HG03196 (cell line): ENCODE data around the gene NTNG1.
"Not testable (repeated sequence)": the region's sequence is repeated elsewhere in the genome, so short reads cannot be mapped to it uniquely, and the experiment has no call there.

Source experiments
- ATAC-seq: cut with Tn5 transposase; IDR thresholded peaks from one replicate; pipeline ENCODE4 v1.9.1; 2021; ENCODE audit not compliant: unreplicated experiment

Gene NTNG1

DNA sequence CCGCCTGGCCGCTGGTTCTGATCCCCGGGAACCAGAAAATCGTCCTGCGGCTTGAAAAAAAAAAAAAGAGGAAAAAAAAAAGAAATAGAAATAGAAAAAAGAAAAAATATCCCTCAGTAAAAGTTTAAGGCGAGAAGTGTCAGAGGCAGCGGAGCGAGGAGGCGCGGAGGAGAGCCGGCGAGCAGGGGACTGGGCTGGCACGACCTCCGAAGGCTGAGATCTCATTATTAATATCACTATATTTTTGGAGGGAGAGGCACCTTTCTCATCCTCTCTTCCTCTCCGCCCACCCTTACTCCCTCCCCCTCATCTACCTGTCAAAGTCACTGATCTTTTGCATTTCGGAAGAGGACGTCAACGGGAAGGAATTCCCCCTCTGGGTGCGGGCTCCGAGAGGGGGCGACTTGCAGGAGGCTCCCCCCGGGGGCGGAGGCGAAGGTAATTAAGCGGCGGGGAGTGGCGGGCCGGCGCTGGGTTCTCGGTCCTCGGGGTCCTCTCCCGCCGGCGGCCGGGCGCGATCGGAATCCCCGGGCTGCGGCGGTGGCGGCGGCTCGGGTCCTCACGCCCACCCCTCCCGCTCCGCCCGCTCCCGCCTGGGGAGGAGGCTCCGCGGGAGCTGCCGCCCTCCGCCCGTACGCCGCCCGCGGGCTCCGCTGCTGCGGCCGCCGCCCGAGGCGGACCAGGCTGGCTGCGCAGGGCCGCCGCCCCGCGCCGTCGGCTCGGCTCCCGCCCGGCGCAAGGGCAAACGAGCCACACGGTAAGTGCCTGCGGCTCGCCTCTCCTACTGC is at the start of gene NTNG1:
NTNG1 (plus strand) TSS at position 337 of the 788 bp plus-strand sequence.
- no peak for ATAC-seq

DNA sequence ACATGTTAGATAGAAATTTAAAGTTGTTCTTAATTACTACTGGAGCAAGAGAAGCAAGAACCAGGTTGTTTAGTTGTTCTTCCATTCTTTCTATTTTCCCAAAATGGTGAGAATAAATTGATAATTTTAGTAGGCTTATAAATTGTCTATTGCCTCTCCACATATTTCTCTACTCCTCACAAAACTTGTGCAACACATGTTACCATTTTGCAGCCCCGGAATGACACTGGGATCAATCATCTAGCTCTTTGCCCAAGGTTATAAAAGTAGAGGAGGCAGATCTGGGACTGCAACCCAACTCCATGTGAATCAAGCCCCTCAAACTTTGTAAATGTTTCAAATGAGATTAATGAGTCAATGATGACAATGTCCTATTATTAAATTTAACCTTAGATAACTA is 49.4 kb upstream of the NTNG1 start:
- ATAC-seq: no peak

DNA sequence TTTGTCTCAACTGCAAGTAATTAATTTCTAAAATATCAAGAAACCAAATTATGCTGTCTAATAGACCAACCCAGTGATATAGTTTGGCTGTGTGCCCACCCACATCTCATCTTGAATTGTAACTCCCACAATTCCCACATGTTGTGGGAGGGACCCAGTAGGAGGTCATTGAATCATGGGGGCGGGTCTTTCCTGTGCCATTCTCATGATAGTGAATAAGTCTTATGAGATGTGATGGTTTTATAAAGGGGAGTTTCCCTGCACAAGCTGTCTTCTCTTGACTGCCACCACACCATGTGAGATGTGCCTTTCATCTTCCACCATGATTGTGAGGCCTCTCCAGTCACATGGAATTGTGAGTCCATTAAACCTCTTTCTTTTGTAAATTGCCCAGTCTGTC is 47.4 kb upstream of the NTNG1 start:
- ATAC-seq: not testable (repeated sequence)

DNA sequence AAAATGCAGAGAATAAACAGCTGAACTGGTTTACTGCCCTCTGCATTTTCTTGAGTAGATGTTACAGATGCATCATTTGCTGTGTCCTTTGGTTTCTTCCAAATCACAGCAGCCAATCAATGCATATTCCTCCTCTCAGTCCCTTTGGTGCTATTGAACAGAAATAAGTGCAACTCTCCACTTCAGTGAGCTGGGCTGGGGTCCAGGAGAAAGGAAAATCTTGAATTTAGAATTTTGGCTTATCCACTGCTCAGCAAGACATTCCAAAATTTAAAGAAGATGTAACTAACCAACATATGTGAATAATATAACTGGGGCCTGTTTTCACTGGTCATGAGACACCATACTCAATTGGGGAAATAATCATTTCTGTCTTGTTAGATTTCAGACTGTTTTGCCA is 45.2 kb upstream of the NTNG1 start:
- no peak for ATAC-seq

DNA sequence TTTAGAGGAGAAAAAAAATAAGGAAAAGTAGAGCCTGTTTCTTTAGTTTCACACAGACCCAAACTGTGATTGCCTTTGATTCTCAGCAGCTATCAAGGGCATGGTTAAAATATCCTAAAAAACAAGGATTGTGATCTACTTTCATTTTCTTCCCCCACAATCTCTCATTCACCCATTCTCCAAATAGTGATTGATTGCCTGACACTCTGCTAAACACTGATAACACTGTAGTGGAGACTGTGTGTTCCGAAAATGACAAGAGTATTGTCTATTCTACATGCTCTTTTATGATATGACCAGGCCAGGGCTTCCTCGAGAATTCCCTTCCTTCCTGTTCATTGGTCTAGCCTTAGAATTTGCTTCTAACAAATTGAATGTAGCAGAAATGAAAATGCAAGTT is 44.1 kb upstream of the NTNG1 start:
- no peak for ATAC-seq

- no peak for ATAC-seq
These were observed 41.9 kb upstream of the NTNG1 start for GRCh38 chr1:107098961-107099360.

DNA sequence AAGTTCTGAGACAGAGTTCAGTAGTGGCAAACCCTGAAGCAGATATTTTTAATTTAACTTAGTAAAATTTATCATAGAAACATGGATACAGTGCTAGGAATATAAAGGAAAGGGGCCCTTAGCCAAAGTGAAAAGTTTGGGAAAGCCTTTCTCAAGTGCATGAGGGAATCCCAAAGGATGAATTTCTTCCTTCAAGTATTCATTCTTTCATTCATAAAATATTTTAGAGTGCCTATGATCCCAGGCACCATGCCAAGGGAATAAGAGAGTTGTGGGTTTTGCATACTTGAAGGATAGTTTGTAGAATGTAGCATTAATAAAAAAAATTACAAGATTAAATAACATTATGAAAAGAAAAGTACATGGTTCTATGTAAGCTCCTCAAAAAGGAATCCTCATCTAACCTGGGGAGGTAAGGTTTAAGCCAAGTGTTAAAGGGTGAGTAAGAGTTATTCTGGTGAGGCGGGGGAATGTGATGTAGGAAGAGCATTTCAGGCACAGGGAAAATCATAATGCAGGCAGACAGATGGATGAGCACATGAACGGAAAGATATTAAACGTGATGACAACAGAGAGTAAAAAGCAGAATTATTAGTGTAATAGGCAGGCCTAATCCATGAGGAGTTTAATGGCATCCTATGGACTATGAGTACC is 40.4 kb upstream of the NTNG1 start:
- no peak for ATAC-seq

- no peak for ATAC-seq
These were observed 34.9 kb upstream of the NTNG1 start for GRCh38 chr1:107105914-107106313.

- ATAC-seq: no peak
These were observed 30.5 kb upstream of the NTNG1 start for GRCh38 chr1:107110326-107110725.

GRCh38 chr1:107116306-107116790 is 24.5 kb upstream of the NTNG1 start:
- no peak for ATAC-seq

- no peak for ATAC-seq
These were observed 18.6 kb upstream of the NTNG1 start for GRCh38 chr1:107122225-107122624.

DNA sequence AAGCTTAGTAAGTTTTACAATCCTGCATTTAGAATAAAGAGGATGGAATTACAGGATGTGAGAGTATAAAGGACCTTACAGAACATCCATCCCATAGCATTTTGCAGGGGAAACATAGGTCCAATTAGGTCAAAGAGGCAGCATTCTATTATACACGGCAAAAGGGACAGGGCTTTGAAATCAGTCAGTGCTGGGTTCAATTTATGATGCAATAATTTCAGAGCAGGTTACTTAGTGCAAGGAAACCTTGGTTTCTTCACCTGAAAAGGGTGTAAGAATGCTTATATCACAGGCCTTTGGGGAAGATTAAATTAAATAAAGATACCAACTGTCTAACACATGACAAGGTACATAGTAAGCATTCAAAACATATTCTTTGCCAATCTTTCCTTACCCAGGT is 17.1 kb upstream of the NTNG1 start:
- no peak for ATAC-seq

- ATAC-seq: no peak
These were observed 16.1 kb upstream of the NTNG1 start for GRCh38 chr1:107124694-107125093.

DNA sequence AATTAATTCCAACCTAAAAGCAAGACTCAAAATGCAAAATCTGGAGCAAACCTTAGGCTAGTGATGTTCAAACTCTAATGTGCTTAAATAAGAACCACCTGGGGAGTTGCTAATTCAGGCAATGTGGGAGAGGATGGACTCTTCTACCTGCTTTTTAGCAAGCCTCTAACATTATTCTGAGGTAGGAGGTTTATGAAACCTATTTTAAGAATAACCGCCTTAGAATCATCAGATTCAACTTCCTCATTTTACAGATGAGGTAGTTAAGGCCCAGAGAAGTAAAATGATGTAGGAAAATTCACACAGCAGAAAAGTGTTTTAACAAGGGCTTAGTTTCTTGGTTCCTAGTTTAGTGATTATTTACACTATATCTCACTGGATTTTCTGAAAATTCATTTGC is 8.6 kb upstream of the NTNG1 start:
- ATAC-seq: no peak

- no peak for ATAC-seq
These were observed 8.1 kb upstream of the NTNG1 start for GRCh38 chr1:107132780-107133179.

DNA sequence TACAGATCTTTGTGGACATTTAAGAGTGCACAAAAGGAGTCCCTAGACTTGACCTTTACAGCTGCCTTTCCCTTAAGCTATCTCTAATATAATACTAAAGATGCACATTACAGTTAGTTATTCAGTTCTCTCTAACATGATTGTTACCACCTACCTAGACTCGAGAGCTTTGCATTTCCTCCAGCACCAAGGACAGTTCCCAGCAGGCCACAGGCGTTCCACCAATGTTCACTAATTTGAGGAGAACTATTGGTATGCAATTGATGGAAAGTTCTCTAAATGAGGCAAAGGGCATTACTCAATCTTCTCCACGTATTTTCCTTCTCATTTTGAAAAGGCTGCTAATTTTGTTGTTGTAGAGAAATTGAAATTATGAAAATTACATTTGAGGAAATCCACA is 5.4 kb upstream of the NTNG1 start:
- ATAC-seq: no peak

- ATAC-seq: no peak
These were observed 2.7 kb upstream of the NTNG1 start for GRCh38 chr1:107138166-107138565.

DNA sequence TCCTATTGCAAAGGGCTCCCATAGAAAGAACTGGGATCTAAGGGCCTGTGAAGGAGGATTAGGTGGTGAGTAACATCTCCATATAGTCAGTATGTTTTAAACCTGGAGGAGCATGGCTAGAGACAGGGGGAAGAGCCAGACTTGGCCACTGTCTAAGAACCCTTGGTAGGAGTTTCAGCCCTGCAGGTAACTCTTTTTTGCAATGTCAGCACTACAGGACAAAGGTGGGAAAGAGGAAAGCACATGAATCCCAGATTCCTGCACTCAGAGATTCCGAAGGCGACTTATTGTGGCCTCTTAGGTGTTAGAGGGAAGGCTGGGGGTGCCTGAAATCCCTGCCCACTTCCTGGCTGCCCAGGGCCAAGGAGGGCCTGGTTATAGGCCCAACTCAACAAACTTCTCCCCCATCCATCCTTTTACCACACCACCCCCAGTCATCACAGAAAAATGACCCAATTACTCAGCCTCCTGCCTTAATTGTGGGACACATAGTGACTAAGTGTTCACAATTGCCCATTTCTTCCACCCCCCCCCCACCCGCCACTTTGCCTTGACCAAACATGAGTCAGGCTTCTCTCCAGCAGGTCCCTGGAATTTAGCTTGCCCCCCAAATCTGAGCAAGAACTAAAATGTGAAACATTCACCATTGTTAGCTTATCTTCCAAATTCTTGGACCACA is 1.9 kb upstream of the NTNG1 start:
- ATAC-seq: no peak

DNA sequence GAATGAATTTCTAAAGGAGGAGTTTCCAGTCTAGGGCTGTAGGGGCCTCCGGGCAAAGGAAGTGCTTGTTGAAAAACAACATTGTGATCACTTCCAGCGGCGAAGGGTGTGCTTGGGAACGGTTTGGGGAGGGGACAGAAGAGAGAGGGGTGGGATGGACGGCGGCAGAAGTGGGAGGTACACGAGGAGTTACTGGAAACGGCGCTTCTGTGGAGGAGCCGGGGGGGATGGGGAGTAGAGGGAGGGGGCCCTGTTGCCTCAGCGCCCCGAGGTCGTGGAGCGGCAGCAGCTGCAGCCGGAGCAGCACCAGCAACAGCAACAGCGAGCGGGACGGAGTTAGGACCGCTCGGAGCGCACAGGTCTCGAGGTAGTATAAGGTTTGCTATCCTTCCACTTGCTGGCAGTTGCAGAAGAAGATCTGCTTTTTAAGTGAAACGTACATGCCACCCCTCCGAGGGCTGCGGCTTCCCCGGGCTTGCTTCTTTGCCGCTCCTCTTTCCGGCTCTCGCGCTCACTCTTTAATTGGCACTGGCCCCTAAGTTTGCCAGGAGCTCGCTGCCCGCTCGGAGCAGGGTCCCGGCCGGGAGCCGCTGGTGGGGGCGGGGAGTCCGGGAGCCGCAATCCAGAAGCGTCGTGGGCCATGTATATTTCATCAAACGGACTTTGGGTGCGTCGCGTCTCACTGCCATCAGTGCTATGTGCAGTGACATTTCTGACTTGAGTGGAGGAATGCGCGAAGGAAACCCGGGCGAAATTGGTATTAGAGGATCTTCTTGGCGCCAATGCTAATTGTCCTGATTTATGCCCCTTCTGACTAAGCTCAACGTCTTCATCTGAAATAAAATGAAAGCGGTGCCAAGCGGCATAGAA is 771 bp upstream of the NTNG1 start:
- no peak for ATAC-seq

GRCh38 chr1:107141491-107142126 is 770 bp downstream of the NTNG1 start:
- ATAC-seq: no peak

DNA sequence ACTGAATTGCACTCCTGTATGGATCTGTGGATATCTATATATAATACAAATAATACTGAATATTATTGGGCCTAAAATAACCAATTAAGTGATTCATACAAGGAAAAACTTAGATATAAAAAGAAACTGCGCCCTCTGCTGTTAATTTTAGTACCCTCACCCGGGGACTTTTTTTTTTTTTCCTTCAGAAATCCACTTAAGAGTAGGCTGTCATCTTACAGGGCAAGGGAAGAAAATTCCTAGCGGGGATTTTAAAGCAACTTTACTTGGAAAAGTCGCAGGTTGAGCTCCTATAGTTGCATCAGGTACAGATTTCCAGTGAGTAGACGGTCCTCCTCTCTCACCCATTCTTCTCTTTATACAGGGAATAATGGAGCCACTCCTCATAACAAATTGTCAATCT is 1.3 kb downstream of the NTNG1 start:
- no peak for ATAC-seq
